Aorta (tissue), 5 donors: Measurements from ENCODE around the gene DDOST. TPM values are rescaled to one million over a fixed set of nuclear protein-coding genes. Genes with fewer than 3 reads are reported as not detected.

ENCODE experiments used
- ATAC-seq: fragments of 200-7000 bp; cut with Tn5 transposase; one replicate; pipeline ENCODE4 v1.9.1; 2022; ENCODE audit warnings: moderate library complexity; ENCODE audit not compliant: low FRiP score
- DNase-seq, 2 donors: peaks; one replicate each; pipeline ENCODE4 v3.0.0-alpha.2; 2020
- H3K27ac ChIP-seq, 2 donors: one replicate each; pipeline ENCODE4 v1.5.1; 2013; ENCODE audit warnings: low read length in 2 of 2, mild to moderate bottlenecking in 2 of 2, moderate library complexity in 2 of 2, control low read depth in 1 of 2, inconsistent platforms in 1 of 2, low read depth in 1 of 2
- H3K27me3 ChIP-seq, 2 donors: one replicate each; pipeline ENCODE4 v1.6.1; 2013; ENCODE audit warnings: control low read depth in 1 of 2, low read length in 1 of 2, mild to moderate bottlenecking in 1 of 2, moderate library complexity in 1 of 2; ENCODE audit not compliant: insufficient read depth in 2 of 2, control insufficient read depth in 1 of 2
- H3K36me3 ChIP-seq, 2 donors: one replicate each; pipeline ENCODE4 v1.6.1; 2013; ENCODE audit warnings: control low read depth in 1 of 2, low read length in 1 of 2, mild to moderate bottlenecking in 1 of 2; ENCODE audit not compliant: insufficient read depth in 2 of 2, control insufficient read depth in 1 of 2
- H3K4me1 ChIP-seq, 2 donors: one replicate each; pipeline ENCODE4 v1.6.1; 2013; ENCODE audit warnings: low read length in 2 of 2, control low read depth in 1 of 2, mild to moderate bottlenecking in 1 of 2, moderate library complexity in 1 of 2; ENCODE audit not compliant: insufficient read depth in 2 of 2, control insufficient read depth in 1 of 2
- H3K4me3 ChIP-seq, 2 donors: one replicate each; pipeline ENCODE4 v1.5.1; 2013; ENCODE audit warnings: low read length in 2 of 2, control low read depth in 1 of 2, mild to moderate bottlenecking in 1 of 2
- H3K9me3 ChIP-seq: one replicate; pipeline ENCODE4 v1.6.1; 2013; ENCODE audit warnings: mild to moderate bottlenecking, low read length; ENCODE audit not compliant: control insufficient read depth
- WGBS, 2 donors: extraction: QIAGEN DNeasy Blood & Tissue Kit; methylation state at CpG; one replicate each; pipeline ENCODE4 v1.1.7; 2013; 5-methylcytosine and 5-hydroxymethylcytosine counted together
- intact Hi-C, 2 donors: fragments of 100-400 bp; cut with DNase I; formaldehyde crosslinking; loops; one replicate each; pipeline versions ENCODE4 v1.14.2 to v1.15.0; 2022
- polyA plus RNA-seq, 2 donors: library from polyadenylated mRNA; stranded (reverse); fragments of 200-250 nt; gene quantifications; one replicate each; pipeline ENCODE4 v1.2.3, GENCODE V29; 2013
- total RNA-seq, 2 donors: library from RNA; stranded (reverse); fragmentation: NEBNext Ultra II Directional; extraction: Animal tissue kit (Norgen Biotek cat#: 25700); gene quantifications; one replicate each; pipeline ENCODE4 v1.2.1, GENCODE V29; 2021
- donor health status: healthy with polysubstance abuse.
- donor health status: Bipolar disorder and iron deficiency.
- donor health status: DM: no; HTN: no; CAD: no.
- donor health status: DM: no; HTN: no; CAD: no.
- donor health status: DM: yes; HTN: yes; CAD: no.

DDOST gene
- total and polyA plus RNA-seq, 4 donors = 86.3 to 174 (median 129) TPM

DNA sequence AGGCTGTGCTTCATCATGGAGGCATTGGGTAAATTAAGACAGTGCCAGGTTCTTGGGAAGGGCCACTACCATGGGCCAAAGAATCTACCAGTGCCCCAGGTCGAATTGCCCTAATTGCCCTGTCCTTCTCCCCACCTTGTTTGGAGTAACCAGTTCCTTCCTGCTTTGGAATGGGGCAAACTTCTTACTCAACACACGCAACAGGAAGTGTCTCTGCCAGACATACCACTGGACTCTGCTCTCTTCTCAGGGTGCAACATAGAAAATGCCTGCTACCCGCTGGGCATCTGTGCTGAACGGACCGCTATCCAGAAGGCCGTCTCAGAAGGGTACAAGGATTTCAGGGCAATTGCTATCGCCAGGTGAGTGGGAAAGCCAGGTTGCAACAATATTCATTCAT lies 56.5 kb downstream of the DDOST start:
- Histone ChIP-seq H3K27ac (no peak overlapping the region), H3K9me3 (no peaks in the 10 kb centered on the region), H3K27me3 (no peaks in the 10 kb centered on the region), H3K4me3 (no peak overlapping the region), H3K36me3 (no peaks in the 10 kb centered on the region), H3K4me1 (no peaks in the 10 kb centered on the region)
- no peak for ATAC-seq
- intact Hi-C loops = no loop called here
- 87 to 88% methylated on average over 7 of the region's 7 CpGs for WGBS, 2 donors
- DNase-seq = no peak

DNA sequence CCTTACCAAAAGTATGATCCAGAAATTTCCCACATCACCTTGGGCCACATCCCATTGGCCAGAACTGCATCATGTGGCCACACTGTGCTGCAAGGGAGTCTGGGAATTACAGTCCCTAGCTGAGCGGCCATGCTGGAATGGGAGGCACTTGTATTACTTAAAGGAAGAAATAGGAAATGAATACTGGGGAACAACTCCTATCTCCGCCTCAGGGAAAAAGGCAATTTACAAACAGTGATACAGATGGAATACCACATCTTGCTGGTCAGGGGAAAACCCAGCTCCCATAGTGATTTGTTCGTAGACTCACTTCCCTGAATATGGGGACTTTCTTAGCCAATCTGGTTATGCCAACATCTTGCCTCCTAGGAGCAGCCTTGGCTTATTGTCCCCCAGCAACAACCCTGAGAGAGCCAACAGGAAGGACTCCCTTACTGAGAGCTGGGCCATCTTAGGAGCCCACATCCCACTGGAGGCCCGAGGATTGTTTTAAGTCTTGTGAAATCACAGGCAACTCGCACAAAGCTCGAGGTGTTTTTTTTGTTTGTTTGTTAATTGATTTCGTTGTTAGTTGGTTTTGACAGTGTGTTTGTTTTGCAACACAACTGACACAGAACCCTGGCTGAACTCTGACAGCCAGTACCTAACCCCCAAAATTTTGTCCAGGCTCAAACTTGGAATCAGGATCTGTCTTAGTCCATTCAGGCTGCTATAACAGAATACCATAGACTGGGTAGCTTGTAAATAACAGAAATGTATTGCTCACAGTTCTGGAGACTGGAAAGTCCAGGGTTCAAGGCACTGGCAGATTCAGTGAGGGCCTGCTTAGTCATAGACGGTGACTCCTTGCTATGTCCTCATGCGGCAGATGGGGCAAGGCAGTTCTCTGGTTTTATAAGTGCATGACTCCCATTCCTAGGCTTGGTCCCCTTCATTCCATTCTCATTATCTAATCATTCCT lies 57.4 kb downstream of the DDOST start:
- WGBS, 2 donors = 83 to 90% methylated on average over 9 of the region's 9 CpGs
- H3K4me1 ChIP-seq = no peaks in the 10 kb centered on the region
- ATAC-seq = no peak
- intact Hi-C loops = no loop called here
- DNase-seq = no peak
- H3K36me3 ChIP-seq = no peaks in the 10 kb centered on the region
- no peaks in the 10 kb centered on the region for H3K27me3 ChIP-seq
- H3K27ac ChIP-seq = no peak overlapping the region
- H3K4me3 ChIP-seq = no peak overlapping the region
- no peaks in the 10 kb centered on the region for H3K9me3 ChIP-seq

DNA sequence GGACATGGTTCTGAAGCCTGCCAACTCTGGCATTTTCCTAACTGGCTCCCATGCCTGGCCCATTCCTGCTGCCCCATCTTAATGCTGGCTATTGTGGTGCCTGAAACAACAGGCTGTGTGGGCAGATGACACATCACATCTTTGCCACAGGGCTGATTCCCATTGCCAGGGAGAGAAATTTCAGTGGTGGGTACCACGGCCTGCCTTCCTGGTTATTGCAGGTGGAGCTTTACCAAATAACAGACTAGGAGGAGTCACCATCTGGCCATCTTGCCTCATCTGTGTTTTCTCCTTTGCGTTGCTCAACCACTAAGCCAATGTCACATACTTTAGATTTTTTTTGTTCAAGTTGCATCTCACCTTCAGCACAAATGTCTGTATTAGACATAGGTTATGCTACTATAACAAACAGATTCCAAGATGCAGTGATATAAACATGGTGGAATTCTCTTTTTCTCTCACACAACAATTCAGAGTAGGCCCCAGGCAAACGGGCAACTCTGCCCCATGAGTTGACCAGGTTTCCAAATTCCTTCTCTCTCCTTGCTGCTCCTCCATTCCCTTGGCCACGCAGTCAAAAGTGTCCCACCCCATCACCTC lies 58.2 kb downstream of the DDOST start:
- Histone ChIP-seq H3K4me3 (no peak overlapping the region), H3K9me3 (no peaks in the 10 kb centered on the region), H3K36me3 (no peaks in the 10 kb centered on the region), H3K4me1 (no peaks in the 10 kb centered on the region), H3K27me3 (no peaks in the 10 kb centered on the region), H3K27ac (no peak overlapping the region)
- intact Hi-C loops = no loop called here
- WGBS, 2 donors = 90 to 91% methylated on average over 4 of the region's 4 CpGs
- no peak for ATAC-seq
- DNase-seq = no peak

Other genes with a start within 250 kb of the DDOST start
- 10 to 100 TPM; 11.5 to 21.8 TPM for gene CAMK2N1, start 175.2 kb downstream of the DDOST start, total RNA-seq
- gene CAMK2N1, start 175.2 kb downstream of the DDOST start, polyA plus RNA-seq = 10 to 100 TPM in 1 of 2 donors, 1 to 10 TPM in 1; 9.6 to 36.8 TPM
- gene MUL1, start 153.2 kb downstream of the DDOST start, total RNA-seq = 10 to 100 TPM; 16.8 to 18.6 TPM
- gene MUL1, start 153.2 kb downstream of the DDOST start, polyA plus RNA-seq = 1 to 10 TPM; 5.5 to 9.6 TPM
- 1 to 10 TPM in 1 of 2 donors, under 1 TPM in 1; 0.52 to 2.7 TPM for gene FAM43B, start 108.8 kb downstream of the DDOST start, total RNA-seq
- gene FAM43B, start 108.8 kb downstream of the DDOST start, polyA plus RNA-seq = not detected
- 1 to 10 TPM; 5.3 to 9.0 TPM for gene CDA, start 72.3 kb downstream of the DDOST start, total RNA-seq
- 10 to 100 TPM in 1 of 2 donors, 1 to 10 TPM in 1; 5.4 to 16.2 TPM for gene CDA, start 72.3 kb downstream of the DDOST start, polyA plus RNA-seq
- gene PINK1, start 27.9 kb downstream of the DDOST start, total RNA-seq = 10 to 100 TPM; 72.0 to 90.2 TPM
- 100 to 1,000 TPM in 1 of 2 donors, 10 to 100 TPM in 1; 94.6 to 129 TPM for gene PINK1, start 27.9 kb downstream of the DDOST start, polyA plus RNA-seq
- gene KIF17, start 56.6 kb upstream of the DDOST start, total RNA-seq = 1 to 10 TPM; 2.5 to 3.2 TPM
- 1 to 10 TPM in 1 of 2 donors, under 1 TPM in 1; 0.49 to 2.6 TPM for gene KIF17, start 56.6 kb upstream of the DDOST start, polyA plus RNA-seq
- gene SH2D5, start 71.3 kb upstream of the DDOST start, total RNA-seq = under 1 TPM; 0.26 to 0.39 TPM
- gene SH2D5, start 71.3 kb upstream of the DDOST start, polyA plus RNA-seq = under 1 TPM in 1 of 2 donors, not detected in 1; 0.13 TPM
- 100 to 1,000 TPM; 204 to 247 TPM for gene HP1BP3, start 125.9 kb upstream of the DDOST start, total RNA-seq
- gene HP1BP3, start 125.9 kb upstream of the DDOST start, polyA plus RNA-seq = 100 to 1,000 TPM in 1 of 2 donors, 10 to 100 TPM in 1; 54.0 to 154 TPM